Endometrium (tissue), 2 donors: ENCODE measurements around the gene BBS12.
"Not testable (repeated sequence)": the region's sequence is repeated elsewhere in the genome, so short reads cannot be mapped to it uniquely, and the experiment has no call there.

Experiments used
- FAIRE-seq: peaks from 2 replicates; lab custom pipeline; 2012; peaks lifted over from hg19 to GRCh38; lab: Jason Lieb, UNC
- donor health status: control.
- donor health status: control.

BBS12 gene

GRCh38 chr4:122765692-122766352, 33.3 kb downstream of the BBS12 start:
- FAIRE-seq = no peak

GRCh38 chr4:122766353-122766705, 33.8 kb downstream of the BBS12 start:
- no peak for FAIRE-seq

GRCh38 chr4:122766950-122767349, 34.4 kb downstream of the BBS12 start:
- FAIRE-seq = no peak

- FAIRE-seq = no peak
Measured at GRCh38 chr4:122771724-122772123, 39.2 kb downstream of the BBS12 start.

- FAIRE-seq = no peak
Measured at GRCh38 chr4:122772311-122772710, 39.8 kb downstream of the BBS12 start.

- FAIRE-seq = no peak
Measured at GRCh38 chr4:122772986-122773385, 40.5 kb downstream of the BBS12 start.

GRCh38 chr4:122775039-122775438, 42.5 kb downstream of the BBS12 start:
- FAIRE-seq = no peak

- no peak for FAIRE-seq
Measured at GRCh38 chr4:122775987-122776836, 43.7 kb downstream of the BBS12 start.

GRCh38 chr4:122776916-122777315, 44.4 kb downstream of the BBS12 start:
- no peak for FAIRE-seq

- no peak for FAIRE-seq
Measured at GRCh38 chr4:122777846-122778673, 45.6 kb downstream of the BBS12 start.

- no peak for FAIRE-seq
Measured at GRCh38 chr4:122781486-122781885, 49.0 kb downstream of the BBS12 start.

- no peak for FAIRE-seq
Measured at GRCh38 chr4:122783301-122784215, 51.1 kb downstream of the BBS12 start.

GRCh38 chr4:122784261-122784660, 51.8 kb downstream of the BBS12 start:
- FAIRE-seq = no peak

- no peak for FAIRE-seq
Measured at GRCh38 chr4:122785099-122785498, 52.6 kb downstream of the BBS12 start.

GRCh38 chr4:122786296-122786695, 53.8 kb downstream of the BBS12 start:
- not testable (repeated sequence) for FAIRE-seq

- not testable (repeated sequence) for FAIRE-seq
Measured at GRCh38 chr4:122786920-122787319, 54.4 kb downstream of the BBS12 start.

- FAIRE-seq = no peak
Measured at GRCh38 chr4:122787940-122788339, 55.4 kb downstream of the BBS12 start.

GRCh38 chr4:122788935-122789334, 56.4 kb downstream of the BBS12 start:
- no peak for FAIRE-seq

- FAIRE-seq = no peak
Measured at GRCh38 chr4:122793811-122794210, 61.3 kb downstream of the BBS12 start.
